OCI-M2 (cell line): Measurements from ENCODE around the gene BLACAT1.

ENCODE experiments used
- DNase-seq: peaks from one replicate; lab custom pipeline; 2025; ENCODE audit not compliant: unreplicated experiment; lab: John Stamatoyannopoulos, UW

The BLACAT1 gene

GRCh38 chr1:205456868-205457745 is 1.3 kb upstream of the BLACAT1 start:
- DNase-seq = no peak

DNA sequence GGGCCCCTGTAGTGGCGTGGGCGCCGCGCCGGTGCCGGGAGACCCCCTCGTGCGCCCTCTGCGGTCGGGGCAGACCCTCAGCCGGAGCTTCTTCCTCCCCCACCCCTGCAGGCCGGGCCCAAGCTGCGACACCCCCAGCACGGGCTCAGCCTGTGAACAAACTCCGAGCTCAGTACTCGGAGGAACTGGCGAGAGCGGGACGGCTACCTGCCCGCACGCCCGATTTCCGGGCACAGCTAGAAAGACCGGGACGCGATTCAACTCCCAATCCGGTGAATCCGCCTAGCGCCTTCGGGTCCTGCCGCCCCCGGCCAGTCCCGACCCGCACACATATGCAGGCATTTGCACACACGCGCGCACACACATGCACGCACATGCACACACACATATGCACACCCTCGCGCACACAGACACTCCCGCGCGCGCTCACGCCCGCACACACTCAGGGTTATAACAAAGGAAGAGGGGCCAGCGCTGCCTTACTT is 580 bp upstream of the BLACAT1 start:
- DNase-seq = no peak

- DNase-seq = no peak
These were observed 926 bp downstream of the BLACAT1 start for GRCh38 chr1:205454903-205455335.

DNA sequence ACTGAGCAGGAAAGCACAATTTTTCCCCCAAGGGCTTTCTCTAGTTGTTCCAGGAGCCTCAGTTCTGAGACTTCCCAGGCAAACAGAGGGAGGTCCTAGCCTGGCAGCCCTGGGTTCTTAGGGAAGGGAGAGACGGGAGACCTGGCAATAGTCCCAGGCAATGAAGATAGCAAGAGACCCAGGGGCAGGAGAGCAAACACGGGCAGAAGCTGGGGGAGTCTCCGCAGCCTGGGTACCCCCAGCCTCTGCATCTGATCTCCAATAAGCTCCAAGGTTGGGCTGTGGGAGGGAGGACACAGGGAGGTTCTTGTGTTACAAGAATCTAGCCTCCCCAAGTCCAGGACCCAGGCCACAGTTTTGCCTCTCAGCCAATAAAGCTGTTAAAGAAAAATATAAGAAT is 2.4 kb downstream of the BLACAT1 start:
- no peak for DNase-seq

DNA sequence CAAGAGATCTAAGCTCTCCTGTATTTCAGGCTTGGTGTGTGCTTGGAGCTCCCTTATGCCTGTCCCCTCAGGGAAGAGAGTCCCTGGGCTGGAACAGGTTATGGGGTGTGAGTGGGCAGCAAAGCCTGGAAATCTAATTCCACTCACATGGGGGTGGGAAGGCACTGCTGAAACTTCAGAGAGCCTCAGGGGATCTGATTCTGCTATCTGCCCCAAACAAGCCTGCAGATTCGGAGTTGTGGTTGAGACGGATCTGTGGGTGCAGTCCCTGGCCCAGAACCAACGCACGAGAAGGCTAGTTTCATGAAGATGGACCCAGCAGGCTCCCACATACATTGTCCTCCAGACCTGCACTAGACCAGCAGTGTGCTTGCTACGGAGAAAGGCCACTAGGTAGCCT is 2.9 kb downstream of the BLACAT1 start:
- DNase-seq = no peak

- DNase-seq = no peak
These were observed 3.5 kb downstream of the BLACAT1 start for GRCh38 chr1:205452364-205452763.

GRCh38 chr1:205451759-205452164 is 4.1 kb downstream of the BLACAT1 start:
- no peak for DNase-seq

GRCh38 chr1:205451202-205451601 is 4.6 kb downstream of the BLACAT1 start:
- no peak for DNase-seq

- no peak for DNase-seq
These were observed 5.4 kb downstream of the BLACAT1 start for GRCh38 chr1:205450448-205450847.

- DNase-seq = no peak
These were observed 5.9 kb downstream of the BLACAT1 start for GRCh38 chr1:205449750-205450443.

GRCh38 chr1:205449254-205449749 is 6.5 kb downstream of the BLACAT1 start:
- no peak for DNase-seq

DNA sequence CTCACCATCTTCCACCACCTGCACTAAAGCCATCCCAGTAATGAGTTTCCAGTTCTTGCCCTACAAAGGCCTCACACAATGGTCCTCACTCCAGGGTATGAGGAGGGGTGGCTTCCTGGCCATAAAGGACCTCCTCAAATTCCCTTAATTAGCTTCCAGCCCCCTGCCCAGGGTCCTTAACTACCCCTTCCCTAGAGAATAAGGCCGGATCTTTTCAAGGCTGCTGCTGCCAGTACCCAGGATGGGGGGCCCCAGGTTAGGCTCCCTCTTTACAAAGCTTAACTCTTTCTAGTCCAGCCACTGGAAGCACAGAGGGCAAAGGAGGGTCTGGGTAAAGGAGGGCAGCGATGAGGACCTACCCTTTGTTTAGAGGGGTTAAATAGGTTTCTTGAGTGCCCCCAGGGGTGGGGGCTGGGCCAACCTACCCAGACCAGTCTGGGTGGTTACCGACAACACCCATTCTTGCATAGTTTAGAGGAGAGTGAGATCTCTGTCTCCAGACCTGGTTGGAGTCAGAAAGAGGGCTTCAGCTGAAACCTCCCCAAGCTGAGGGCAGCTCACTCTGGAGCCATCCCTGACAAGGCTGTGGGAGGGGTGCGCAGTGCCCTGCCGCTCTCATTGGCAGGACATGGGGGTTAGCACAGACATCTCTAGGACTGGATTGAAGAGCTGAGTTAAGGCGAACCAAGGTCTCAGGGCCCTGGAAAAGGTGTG is 7.1 kb downstream of the BLACAT1 start:
- no peak for DNase-seq

GRCh38 chr1:205447457-205448341 is 8.1 kb downstream of the BLACAT1 start:
- no peak for DNase-seq

DNA sequence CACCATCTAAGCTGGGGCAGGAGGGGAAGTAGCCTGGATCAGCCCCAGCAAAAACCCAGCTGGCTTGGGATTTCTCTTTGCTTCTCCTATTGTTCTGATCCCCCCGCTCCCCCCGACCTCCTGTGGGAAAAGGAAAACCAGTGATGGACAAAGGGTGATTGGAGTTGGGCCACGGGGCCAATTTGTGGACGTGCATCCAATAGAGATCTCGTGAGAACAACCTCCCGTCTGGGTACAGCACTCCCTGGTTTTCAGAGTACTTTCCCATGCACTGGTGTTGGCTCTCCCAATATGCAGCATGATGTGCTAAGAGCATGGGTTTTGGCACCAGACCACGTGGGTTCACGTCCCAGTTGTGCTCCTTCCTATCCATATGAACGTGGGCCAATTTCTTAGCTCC is 9.0 kb downstream of the BLACAT1 start:
- no peak for DNase-seq

GRCh38 chr1:205445646-205445935 is 10.3 kb downstream of the BLACAT1 start:
- no peak for DNase-seq

DNA sequence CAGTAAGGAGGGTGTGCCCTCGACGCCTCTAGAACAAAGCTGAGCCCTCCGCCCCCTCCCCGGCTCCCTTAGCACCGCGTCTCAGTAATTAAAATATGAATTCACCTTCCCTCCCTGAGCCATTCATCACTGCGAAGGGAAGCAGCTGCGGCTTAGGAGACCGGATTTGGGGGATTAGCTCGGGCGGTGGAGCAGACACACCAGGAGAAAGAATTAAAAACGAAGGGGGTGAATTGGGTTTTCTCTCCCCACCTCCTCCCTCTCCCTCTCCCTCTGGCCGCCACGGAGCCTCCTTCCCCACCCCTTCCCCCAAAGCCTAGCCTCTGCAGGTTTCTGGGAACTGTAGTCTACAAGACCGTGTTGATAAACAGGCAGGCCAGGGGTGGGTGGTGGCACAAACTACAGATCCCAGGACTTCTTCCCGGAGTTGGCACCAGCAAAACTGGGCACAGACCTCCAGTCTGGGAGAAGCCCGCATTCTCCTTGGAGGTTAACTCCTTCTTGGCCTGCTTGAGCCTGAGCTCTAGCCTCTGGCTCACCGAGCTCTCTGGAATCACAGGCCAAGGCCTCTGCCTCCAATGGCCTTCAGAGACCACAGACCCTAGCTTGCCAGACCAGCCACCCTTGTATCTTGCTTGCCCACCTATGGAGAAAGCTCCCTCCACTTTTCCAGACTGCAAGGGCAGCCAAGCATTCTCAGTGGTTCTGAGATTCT is 10.8 kb downstream of the BLACAT1 start:
- no peak for DNase-seq

DNA sequence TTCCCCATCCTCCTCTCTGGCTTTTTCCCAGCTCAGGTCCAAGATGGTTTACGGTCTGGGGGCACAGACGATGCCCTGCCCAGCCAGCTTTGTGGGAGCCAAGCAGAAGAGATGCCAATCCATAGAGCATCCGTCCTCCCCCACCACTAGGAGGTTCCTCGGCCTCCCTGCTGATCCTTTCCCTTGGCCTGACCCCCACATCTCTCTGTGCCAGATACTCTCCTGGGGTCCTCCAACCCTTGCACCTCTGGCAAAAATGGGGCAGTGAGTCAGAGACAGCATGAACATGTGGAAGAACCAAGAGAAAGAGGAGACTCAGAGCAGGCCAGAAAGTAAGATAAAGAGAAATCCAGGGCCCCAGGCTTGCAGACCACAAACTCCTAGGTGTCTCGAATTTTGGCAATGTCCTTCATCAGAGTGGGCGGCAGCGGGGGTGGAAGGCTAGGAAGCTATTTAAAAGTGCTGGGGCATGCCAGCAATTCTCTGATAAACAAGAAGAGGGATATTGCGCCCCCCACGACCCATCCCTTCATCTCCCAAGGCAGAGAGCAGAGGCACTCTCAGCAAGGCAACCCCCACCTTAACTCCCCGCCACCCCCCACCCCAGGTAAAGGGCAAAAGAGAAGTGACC is 11.4 kb downstream of the BLACAT1 start:
- no peak for DNase-seq

GRCh38 chr1:205443585-205444299 is 12.1 kb downstream of the BLACAT1 start:
- no peak for DNase-seq
